HepG2 (cell line): Measurements from ENCODE around the gene FLAD1. TPM values are rescaled to one million over a fixed set of nuclear protein-coding genes. Genes with fewer than 3 reads are reported as not detected.

Source experiments
- ATAC-seq: fragments of 200-7000 bp; cut with Tn5 transposase; 3 replicates; pipeline ENCODE4 v1.9.1; 2020; ENCODE audit warnings: mild to moderate bottlenecking, moderate library complexity
- BruUV-seq: library from RNA; stranded (reverse); fragments of 400-500 nt; replicated peaks from 2 replicates; lab custom pipeline; 2021; lab: Mats Ljungman, UMichigan
- CTCF ChIA-PET: fragments of 300-600 bp; formaldehyde crosslinking; extraction: SDS; loops from one replicate; lab custom pipeline; 2021; ENCODE audit warnings: low total read pairs, inconsistent platforms, low intra/inter-chr PET ratio; lab: Yijun Ruan, JAX
- POLR2A ChIA-PET: fragments of 350-600 bp; sonication (Branson Sonifier 250); formaldehyde crosslinking; loops from one replicate; lab custom pipeline; 2020; ENCODE audit warnings: antibody characterized with exemption, inconsistent platforms; lab: Yijun Ruan, JAX
- DNase-seq: peaks from one replicate; pipeline ENCODE4 v3.0.0-alpha.2; 2015; ENCODE audit warnings: low spot score
- FAIRE-seq: peaks from 3 replicates; lab custom pipeline; 2011; peaks lifted over from hg19 to GRCh38; lab: Jason Lieb, UNC
- H2AFZ ChIP-seq: one replicate; pipeline ENCODE4 v1.6.1; 2011; ENCODE audit warnings: low read length, inconsistent platforms
- H3K27ac ChIP-seq: fragments of 300-600 bp; 3 replicates; pipeline ENCODE4 v1.8.0; 2011; ENCODE audit warnings: mixed run types, mild to moderate bottlenecking, mixed read lengths, low read length, inconsistent platforms; ENCODE audit not compliant: insufficient read depth; ENCODE audit errors: extremely low read length
- H3K27me3 ChIP-seq, 2 experiments: fragments of 200-600 bp in 1 of 2; 2 replicates in 1 of 2; 3 replicates in 1 of 2; pipeline versions ENCODE4 v1.6.0 to v1.8.0; 2011; ENCODE audit warnings: low read length in 2 of 2, mild to moderate bottlenecking in 2 of 2, moderate library complexity in 2 of 2, inconsistent platforms in 1 of 2; ENCODE audit not compliant: insufficient read depth in 2 of 2, control insufficient read depth in 1 of 2
- H3K36me3 ChIP-seq, 2 experiments: fragments of 200-600 bp in 1 of 2; replicated peaks in 1 of 2; 2 replicates in 1 of 2; 3 replicates in 1 of 2; pipeline versions ENCODE4 v1.5.1 to v1.8.0; 2011; ENCODE audit warnings: low read length in 2 of 2, inconsistent platforms in 1 of 2; ENCODE audit not compliant: insufficient read depth in 2 of 2, control insufficient read depth in 1 of 2
- H3K4me1 ChIP-seq: 2 replicates; pipeline ENCODE4 v1.5.1; 2012; ENCODE audit warnings: low read length, inconsistent platforms; ENCODE audit not compliant: insufficient read depth
- H3K4me2 ChIP-seq: 2 replicates; pipeline ENCODE4 v1.6.0; 2011; ENCODE audit warnings: low read depth, low read length, inconsistent platforms
- H3K4me3 ChIP-seq, 3 experiments: fragments of 200-600 bp in 1 of 3; sonication (generic), shearing (Covaris generic) in 1 of 3; replicated peaks in 1 of 3; 2 replicates each; pipeline ENCODE4 v1.5.1; 2011 to 2016; ENCODE audit warnings: low read length in 3 of 3, inconsistent platforms in 2 of 3, low read depth in 2 of 3, mild to moderate bottlenecking in 2 of 3, control low read depth in 1 of 3, mixed read lengths in 1 of 3; ENCODE audit not compliant: insufficient read depth in 1 of 3
- H3K79me2 ChIP-seq: one replicate; pipeline ENCODE4 v1.6.1; 2011; ENCODE audit warnings: low read length, inconsistent platforms; ENCODE audit not compliant: insufficient read depth
- H3K9ac ChIP-seq: 2 replicates; pipeline ENCODE4 v1.6.0; 2011; ENCODE audit warnings: mild to moderate bottlenecking, low read depth, low read length, inconsistent platforms; ENCODE audit not compliant: insufficient read depth
- H3K9me3 ChIP-seq: 2 replicates; pipeline ENCODE4 v1.5.1; 2012; ENCODE audit warnings: mild to moderate bottlenecking, low read length
- H4K20me1 ChIP-seq: 2 replicates; pipeline ENCODE4 v1.6.0; 2011; ENCODE audit warnings: inconsistent platforms, mild to moderate bottlenecking, low read length, moderate library complexity; ENCODE audit not compliant: insufficient read depth
- AGO2 ChIP-seq: fragments of 200-400 bp; formaldehyde crosslinking; optimal IDR thresholded peaks from 2 replicates; pipeline ENCODE3; 2017; ENCODE audit warnings: mild to moderate bottlenecking, low read depth, low read length, moderate library complexity
- HNRNPL ChIP-seq: fragments of 200-400 bp; formaldehyde crosslinking; IDR thresholded peaks from 2 replicates; pipeline ENCODE4 v1.6.1; 2017; ENCODE audit warnings: mild to moderate bottlenecking, low read depth, low read length
- RAD21 ChIP-seq: fragments of 450-650 bp; formaldehyde crosslinking; IDR thresholded peaks from 2 replicates; pipeline ENCODE4 v1.5.0; 2020; ENCODE audit warnings: mild to moderate bottlenecking
- SMC3 ChIP-seq: IDR thresholded peaks from 2 replicates; pipeline ENCODE4 v1.6.1; 2011; ENCODE audit warnings: low read length, improper control_type of control experiment
- U2AF2 ChIP-seq: fragments of 200-400 bp; formaldehyde crosslinking; IDR thresholded peaks from 2 replicates; pipeline ENCODE4 v1.6.1; 2017; ENCODE audit warnings: low read depth, mild to moderate bottlenecking, low read length
- WGBS: methylation state at CpG from one replicate; pipeline ENCODE4 v1.1.6; 2017; ENCODE audit warnings: low lambda C conversion rate; 5-methylcytosine and 5-hydroxymethylcytosine counted together
- in situ Hi-C: cut with HindIII; loops from 2 replicates; pipeline ENCODE4 v1.10.0; 2017; ENCODE audit warnings: low pct_unique_long_range_greater_than_20kb; ENCODE audit not compliant: extremely low pct_ligation_motif_present
- intact Hi-C: fragments of 100-400 bp; cut with micrococcal nuclease; formaldehyde crosslinking; loops from one replicate; pipeline ENCODE4 v1.10.0; 2022; ENCODE audit not compliant: unreplicated experiment
- polyA plus RNA-seq, 8 experiments: library from polyadenylated mRNA; depleted of rRNA in 3 of 8; stranded (reverse) in 7 of 8; unstranded in 1 of 8; fragments of >200 nt; fragmentation: Illumina TruSeq in 4 of 8; extraction: Trizol in 4 of 8; gene quantifications; 2 replicates each; pipeline versions ENCODE4 v1.2.1 to v1.2.3, GENCODE V29; 2011 to 2016; ENCODE audit warnings: low read depth in 4 of 8, missing spikeins in 1 of 8, mixed read lengths in 1 of 8; ENCODE audit not compliant: insufficient read depth in 1 of 8
- total RNA-seq, 5 experiments: library from RNA; depleted of rRNA; stranded (reverse); fragments of >200 nt; fragmentation: Illumina TruSeq; extraction: Trizol; gene quantifications; 2 replicates each; pipeline ENCODE4 v1.2.3, GENCODE V29; 2016; ENCODE audit warnings: low read depth in 1 of 5
- TF ChIP-seq, protein P1 (sequence below): sonication (generic); formaldehyde crosslinking; IDR thresholded peaks from 2 replicates; pipeline ENCODE4 v1.4.0; 2020; ENCODE audit warnings: missing genetic modification reagents
- TF ChIP-seq, protein P2 (sequence below): sonication (generic); formaldehyde crosslinking; IDR thresholded peaks from 2 replicates; pipeline ENCODE4 v1.9.0; 2022; ENCODE audit warnings: low read depth, missing genetic modification reagents
- TF ChIP-seq, protein P3 (sequence below): sonication (generic); formaldehyde crosslinking; IDR thresholded peaks from 2 replicates; pipeline ENCODE4 v1.5.0; 2020; ENCODE audit warnings: mild to moderate bottlenecking, missing genetic modification reagents, moderate library complexity

The FLAD1 gene
- total and polyA plus RNA-seq, 2 of the 13 experiments (the other 11 are each of a cell fraction or from before 2014, with no cell fraction given): 25.9 to 32.8 TPM

DNA sequence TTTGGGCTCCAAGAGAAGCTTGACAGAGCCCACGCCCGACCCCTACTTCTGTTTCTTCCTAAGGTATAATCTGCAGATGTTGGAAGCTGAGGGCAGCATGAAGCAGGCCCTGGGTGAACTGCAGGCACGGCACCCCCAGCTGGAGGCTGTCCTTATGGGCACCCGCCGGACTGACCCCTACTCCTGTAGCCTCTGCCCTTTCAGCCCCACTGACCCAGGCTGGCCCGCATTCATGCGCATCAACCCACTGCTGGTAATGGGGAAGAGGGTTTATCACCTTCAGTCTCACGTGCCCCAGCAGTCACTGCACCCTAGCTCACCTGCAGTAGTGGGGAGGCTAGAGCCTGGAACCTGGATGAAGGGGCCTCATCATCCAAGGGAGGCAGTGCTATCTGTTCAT, 7.1 kb downstream of the FLAD1 start:
- Histone ChIP-seq H3K36me3 (peaks cover 5 to 18% of the 10 kb centered on the region in 2 experiments; a peak in 2 of 5 replicates), H3K79me2 (no peaks in the 10 kb centered on the region), H3K4me1 (peaks cover 27% of the 10 kb centered on the region), H3K4me2 (no peak overlapping the region), H3K27ac (no peak overlapping the region), H3K4me3 (no peak overlapping the region), H3K9me3 (no peaks in the 10 kb centered on the region), H3K27me3 (no peaks in the 10 kb centered on the region), H4K20me1 (no peaks in the 10 kb centered on the region), H2AFZ (no peak overlapping the region), H3K9ac (no peak overlapping the region)
- no TSS peak for BruUV-seq
- CTCF ChIA-PET: no interaction called here
- 96% methylated on average over 8 of the region's 8 CpGs for WGBS
- intact Hi-C loops (no loop called here), in situ Hi-C loops (no loop called here)
- POLR2A ChIA-PET: interaction anchor here (0.7 kb wide), 1 partner anchor 10 kb away, joined by 3 read pairs; no protein-coding TSS in a partner anchor
- ATAC-seq (no peak), DNase-seq (no peak), FAIRE-seq (no peak)
- TF ChIP-seq SMC3: no peak
- TF ChIP-seq, protein P1, sequence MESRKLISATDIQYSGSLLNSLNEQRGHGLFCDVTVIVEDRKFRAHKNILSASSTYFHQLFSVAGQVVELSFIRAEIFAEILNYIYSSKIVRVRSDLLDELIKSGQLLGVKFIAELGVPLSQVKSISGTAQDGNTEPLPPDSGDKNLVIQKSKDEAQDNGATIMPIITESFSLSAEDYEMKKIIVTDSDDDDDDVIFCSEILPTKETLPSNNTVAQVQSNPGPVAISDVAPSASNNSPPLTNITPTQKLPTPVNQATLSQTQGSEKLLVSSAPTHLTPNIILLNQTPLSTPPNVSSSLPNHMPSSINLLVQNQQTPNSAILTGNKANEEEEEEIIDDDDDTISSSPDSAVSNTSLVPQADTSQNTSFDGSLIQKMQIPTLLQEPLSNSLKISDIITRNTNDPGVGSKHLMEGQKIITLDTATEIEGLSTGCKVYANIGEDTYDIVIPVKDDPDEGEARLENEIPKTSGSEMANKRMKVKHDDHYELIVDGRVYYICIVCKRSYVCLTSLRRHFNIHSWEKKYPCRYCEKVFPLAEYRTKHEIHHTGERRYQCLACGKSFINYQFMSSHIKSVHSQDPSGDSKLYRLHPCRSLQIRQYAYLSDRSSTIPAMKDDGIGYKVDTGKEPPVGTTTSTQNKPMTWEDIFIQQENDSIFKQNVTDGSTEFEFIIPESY (CRISPR knock-in tag): 0 out of 2 replicates have a peak, but pooled peaks have one; percentile 24

DNA sequence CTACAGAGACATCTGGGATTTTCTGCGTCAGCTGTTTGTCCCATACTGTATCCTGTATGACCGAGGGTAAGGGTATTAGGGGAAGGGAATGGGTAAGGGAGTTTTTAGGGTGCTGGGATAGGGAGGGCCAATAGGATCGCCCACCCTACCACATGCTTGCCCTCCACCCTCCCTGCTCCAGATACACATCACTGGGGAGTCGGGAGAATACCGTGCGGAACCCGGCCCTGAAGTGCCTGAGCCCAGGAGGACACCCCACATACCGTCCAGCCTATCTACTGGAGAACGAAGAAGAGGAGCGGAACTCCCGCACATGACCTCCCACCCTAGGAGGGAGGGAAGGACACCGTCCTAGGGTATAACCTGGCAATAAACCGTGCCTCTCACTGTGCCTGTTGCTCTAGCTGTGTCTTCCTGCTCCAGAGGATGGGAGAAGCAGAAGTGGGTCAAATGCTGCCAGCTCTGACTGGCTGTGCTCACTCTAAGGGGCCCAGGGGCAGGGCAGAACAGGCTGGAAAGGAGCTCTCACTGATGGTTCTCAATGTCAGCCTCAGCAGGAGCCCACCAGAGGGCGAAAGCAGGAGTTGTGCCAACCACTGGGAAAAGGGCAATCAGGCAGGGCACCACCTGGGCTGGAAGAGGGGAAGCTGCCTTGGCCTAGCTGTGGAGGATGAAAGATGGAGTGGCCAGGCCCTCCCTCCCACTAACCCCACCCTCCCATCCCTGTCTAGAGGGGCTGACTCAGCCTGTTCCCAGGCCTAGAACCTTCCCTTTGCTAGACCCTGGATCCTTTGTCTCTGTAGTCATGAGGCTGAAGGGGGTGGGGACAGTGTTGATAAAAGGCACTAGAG, 9.8 kb downstream of the FLAD1 start:
- peak; percentile 63 for ATAC-seq
- H3K4me2 ChIP-seq: no peak overlapping the region
- H3K4me1 ChIP-seq: peaks cover 17% of the 10 kb centered on the region
- no peak for FAIRE-seq
- intact Hi-C loops: no loop called here
- POLR2A ChIA-PET: interaction anchor here (0.9 to 4.2 kb wide), 9 partner anchors 8 to 92 kb away, joined by 3 to 34 read pairs (median 4); partner anchors contain the start of genes FLAD1, PBXIP1 and SHC1
- BruUV-seq: no TSS peak
- H3K9me3 ChIP-seq: no peaks in the 10 kb centered on the region
- CTCF ChIA-PET: interaction anchor here (1.2 kb wide), 1 partner anchor 24 kb away, joined by 10 read pairs; no protein-coding TSS in a partner anchor
- H3K79me2 ChIP-seq: no peaks in the 10 kb centered on the region
- no peak for DNase-seq
- no peak overlapping the region for H2AFZ ChIP-seq
- no peaks in the 10 kb centered on the region for H3K27me3 ChIP-seq
- no peak overlapping the region for H3K9ac ChIP-seq
- in situ Hi-C loops: no loop called here
- no peak overlapping the region for H3K4me3 ChIP-seq
- no peaks in the 10 kb centered on the region for H4K20me1 ChIP-seq
- H3K27ac ChIP-seq: no peak overlapping the region
- WGBS: 97% methylated on average over 11 of the region's 14 CpGs
- peaks cover 4 to 15% of the 10 kb centered on the region in 2 experiments; a peak in 2 of 5 replicates for H3K36me3 ChIP-seq
- no peak for TF ChIP-seq U2AF2
- TF ChIP-seq, protein P2, sequence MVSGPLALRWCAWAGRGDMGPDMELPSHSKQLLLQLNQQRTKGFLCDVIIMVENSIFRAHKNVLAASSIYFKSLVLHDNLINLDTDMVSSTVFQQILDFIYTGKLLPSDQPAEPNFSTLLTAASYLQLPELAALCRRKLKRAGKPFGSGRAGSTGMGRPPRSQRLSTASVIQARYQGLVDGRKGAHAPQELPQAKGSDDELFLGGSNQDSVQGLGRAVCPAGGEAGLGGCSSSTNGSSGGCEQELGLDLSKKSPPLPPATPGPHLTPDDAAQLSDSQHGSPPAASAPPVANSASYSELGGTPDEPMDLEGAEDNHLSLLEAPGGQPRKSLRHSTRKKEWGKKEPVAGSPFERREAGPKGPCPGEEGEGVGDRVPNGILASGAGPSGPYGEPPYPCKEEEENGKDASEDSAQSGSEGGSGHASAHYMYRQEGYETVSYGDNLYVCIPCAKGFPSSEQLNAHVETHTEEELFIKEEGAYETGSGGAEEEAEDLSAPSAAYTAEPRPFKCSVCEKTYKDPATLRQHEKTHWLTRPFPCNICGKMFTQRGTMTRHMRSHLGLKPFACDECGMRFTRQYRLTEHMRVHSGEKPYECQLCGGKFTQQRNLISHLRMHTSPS: peak; percentile 30; the same call in 1 of the 2 replicates
- 0 out of 2 replicates have a peak, but pooled peaks have one; percentile 33 for TF ChIP-seq RAD21 (CRISPR knock-in tag)
- peak; percentile 9 for TF ChIP-seq AGO2
- TF ChIP-seq HNRNPL: peak; percentile 71; the same call in 1 of the 2 replicates
- TF ChIP-seq, protein P3, sequence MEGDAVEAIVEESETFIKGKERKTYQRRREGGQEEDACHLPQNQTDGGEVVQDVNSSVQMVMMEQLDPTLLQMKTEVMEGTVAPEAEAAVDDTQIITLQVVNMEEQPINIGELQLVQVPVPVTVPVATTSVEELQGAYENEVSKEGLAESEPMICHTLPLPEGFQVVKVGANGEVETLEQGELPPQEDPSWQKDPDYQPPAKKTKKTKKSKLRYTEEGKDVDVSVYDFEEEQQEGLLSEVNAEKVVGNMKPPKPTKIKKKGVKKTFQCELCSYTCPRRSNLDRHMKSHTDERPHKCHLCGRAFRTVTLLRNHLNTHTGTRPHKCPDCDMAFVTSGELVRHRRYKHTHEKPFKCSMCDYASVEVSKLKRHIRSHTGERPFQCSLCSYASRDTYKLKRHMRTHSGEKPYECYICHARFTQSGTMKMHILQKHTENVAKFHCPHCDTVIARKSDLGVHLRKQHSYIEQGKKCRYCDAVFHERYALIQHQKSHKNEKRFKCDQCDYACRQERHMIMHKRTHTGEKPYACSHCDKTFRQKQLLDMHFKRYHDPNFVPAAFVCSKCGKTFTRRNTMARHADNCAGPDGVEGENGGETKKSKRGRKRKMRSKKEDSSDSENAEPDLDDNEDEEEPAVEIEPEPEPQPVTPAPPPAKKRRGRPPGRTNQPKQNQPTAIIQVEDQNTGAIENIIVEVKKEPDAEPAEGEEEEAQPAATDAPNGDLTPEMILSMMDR (CRISPR knock-in tag): peak; percentile 47
